ENCODE measurements around the gene TKTL1.

The TKTL1 gene

GRCh38 chrX:154365052-154365600, 69.5 kb downstream of the TKTL1 start:
- DNase-seq: no peak

GRCh38 chrX:154365997-154366665, 70.5 kb downstream of the TKTL1 start:
- DNase-seq: no peak

- DNase-seq: no peak
Measured at GRCh38 chrX:154366666-154367055, 71.1 kb downstream of the TKTL1 start.

- DNase-seq: no peak
Measured at GRCh38 chrX:154367474-154368308, 72.1 kb downstream of the TKTL1 start.

- DNase-seq: peak; percentile 95
Measured at GRCh38 chrX:154368630-154369448, 73.2 kb downstream of the TKTL1 start.

- DNase-seq: peak; percentile 77
Measured at GRCh38 chrX:154369449-154370299, 74.1 kb downstream of the TKTL1 start.

- no peak for DNase-seq
Measured at GRCh38 chrX:154370300-154371016, 74.9 kb downstream of the TKTL1 start.

GRCh38 chrX:154371017-154371788, 75.6 kb downstream of the TKTL1 start:
- peak; percentile 94 for DNase-seq

GRCh38 chrX:154371789-154372300, 76.2 kb downstream of the TKTL1 start:
- DNase-seq: no peak

GRCh38 chrX:154372612-154373022, 77.0 kb downstream of the TKTL1 start:
- DNase-seq: peak; percentile 64

- DNase-seq: no peak
Measured at GRCh38 chrX:154373340-154374306, 78.0 kb downstream of the TKTL1 start.

GRCh38 chrX:154374313-154375155, 78.9 kb downstream of the TKTL1 start, which contains the start of gene FLNA:
TSS of gene FLNA (minus strand) at chrX:154374634. CDS start at chrX:154371245, 3,389 bp downstream.
- DNase-seq: peak; percentile 47

GRCh38 chrX:154375156-154375504, 79.5 kb downstream of the TKTL1 start:
- no peak for DNase-seq

- DNase-seq: no peak
Measured at GRCh38 chrX:154376774-154377173, 81.2 kb downstream of the TKTL1 start.

GRCh38 chrX:154378059-154378798, 82.6 kb downstream of the TKTL1 start:
- DNase-seq: peak; percentile 51

- DNase-seq: peak; percentile 98
Measured at GRCh38 chrX:154378799-154379568, 83.4 kb downstream of the TKTL1 start, which contains the start of gene EMD. TSS of gene EMD (plus strand) at chrX:154379295. CDS start at chrX:154379485, 190 bp downstream.

All from CD4-positive, alpha-beta T cell treated with Interleukin-21 for 1 hour (primary cell).